Osteocyte (in vitro differentiated cells): ENCODE results near the gene ARHGAP12. TPM values are rescaled to one million over a fixed set of nuclear protein-coding genes. Genes with fewer than 3 reads are reported as not detected.

Experiments
- DNase-seq: peaks from one replicate; pipeline ENCODE4 v3.0.0; 2021; ENCODE audit warnings: mixed read lengths; ENCODE audit not compliant: unreplicated experiment; ENCODE audit errors: extremely low spot score
- H3K27ac Mint-ChIP-seq: one replicate; pipeline ENCODE4 v1.8.0; 2021; ENCODE audit warnings: mild to moderate bottlenecking, mixed read lengths; ENCODE audit not compliant: unreplicated experiment
- H3K27me3 Mint-ChIP-seq: one replicate; pipeline ENCODE4 v1.8.0; 2021; ENCODE audit warnings: mixed read lengths; ENCODE audit not compliant: unreplicated experiment
- H3K36me3 Mint-ChIP-seq: one replicate; pipeline ENCODE4 v1.8.0; 2021; ENCODE audit warnings: mixed read lengths; ENCODE audit not compliant: unreplicated experiment
- H3K4me1 Mint-ChIP-seq: one replicate; pipeline ENCODE4 v1.8.0; 2021; ENCODE audit warnings: mixed read lengths; ENCODE audit not compliant: unreplicated experiment
- H3K4me3 Mint-ChIP-seq: one replicate; pipeline ENCODE4 v1.8.0; 2021; ENCODE audit warnings: mild to moderate bottlenecking, moderate library complexity, mixed read lengths; ENCODE audit not compliant: unreplicated experiment
- H3K9me3 Mint-ChIP-seq: one replicate; pipeline ENCODE4 v1.8.0; 2021; ENCODE audit warnings: mixed read lengths; ENCODE audit not compliant: unreplicated experiment
- CTCF ChIP-seq: fragments of 200-600 bp; sonication (generic); IDR thresholded peaks from 2 replicates; pipeline ENCODE4 v1.5.0; 2021; ENCODE audit warnings: antibody characterized with exemption, mild to moderate bottlenecking, moderate library complexity
- total RNA-seq: library from RNA; stranded (reverse); gene quantifications from 2 replicates; pipeline ENCODE4 v1.2.1, GENCODE V29; 2021

Gene ARHGAP12
- total RNA-seq, 1 donor from 2014 or later = 18.8 TPM

DNA sequence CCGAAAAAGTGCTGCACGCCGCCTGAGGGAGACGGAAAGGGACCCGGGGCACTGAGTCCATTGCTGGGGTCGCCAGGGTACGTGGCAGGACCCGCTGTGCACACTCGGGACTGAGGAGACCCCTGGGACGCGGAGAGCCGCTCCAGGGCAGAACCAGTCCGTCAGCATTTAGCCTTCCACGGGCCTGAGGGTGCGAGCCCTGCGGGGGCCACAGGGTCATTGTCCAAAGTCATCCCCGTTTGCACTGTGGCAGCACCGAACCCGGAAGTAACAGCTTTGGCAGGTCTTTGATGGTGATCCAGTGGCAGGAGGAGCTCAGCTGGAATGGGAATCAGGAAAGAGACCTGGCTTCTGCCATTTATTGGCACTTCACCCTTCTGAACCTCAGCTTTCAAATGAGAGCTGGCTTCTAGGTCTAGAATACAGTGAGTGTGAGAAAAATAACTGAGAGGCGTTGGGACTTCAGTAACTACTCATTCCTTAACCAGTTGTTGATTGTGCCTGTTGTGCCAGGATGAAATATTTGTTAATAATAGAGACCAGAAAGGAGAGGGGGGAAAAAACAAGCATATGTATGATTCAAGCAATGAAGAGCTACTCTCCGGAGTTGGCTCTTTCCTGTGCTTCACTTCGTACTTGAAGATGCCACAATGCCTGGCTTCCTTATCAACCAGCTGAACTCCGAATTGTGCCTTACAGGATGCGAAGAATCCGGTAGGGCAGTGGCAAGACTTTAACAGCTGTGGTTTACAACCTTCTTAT lies 811 bp upstream of the ARHGAP12 start:
- DNase-seq = no peak
- H3K4me3 Mint-ChIP-seq = peak overlapping the region; percentile 92
- TF ChIP-seq CTCF = no peak
- peaks cover 28% of the 10 kb centered on the region for H3K4me1 Mint-ChIP-seq
- H3K27ac Mint-ChIP-seq = peak overlapping the region; percentile 96
- no peaks in the 10 kb centered on the region for H3K9me3 Mint-ChIP-seq
- H3K36me3 Mint-ChIP-seq = no peaks in the 10 kb centered on the region
- no peaks in the 10 kb centered on the region for H3K27me3 Mint-ChIP-seq

DNA sequence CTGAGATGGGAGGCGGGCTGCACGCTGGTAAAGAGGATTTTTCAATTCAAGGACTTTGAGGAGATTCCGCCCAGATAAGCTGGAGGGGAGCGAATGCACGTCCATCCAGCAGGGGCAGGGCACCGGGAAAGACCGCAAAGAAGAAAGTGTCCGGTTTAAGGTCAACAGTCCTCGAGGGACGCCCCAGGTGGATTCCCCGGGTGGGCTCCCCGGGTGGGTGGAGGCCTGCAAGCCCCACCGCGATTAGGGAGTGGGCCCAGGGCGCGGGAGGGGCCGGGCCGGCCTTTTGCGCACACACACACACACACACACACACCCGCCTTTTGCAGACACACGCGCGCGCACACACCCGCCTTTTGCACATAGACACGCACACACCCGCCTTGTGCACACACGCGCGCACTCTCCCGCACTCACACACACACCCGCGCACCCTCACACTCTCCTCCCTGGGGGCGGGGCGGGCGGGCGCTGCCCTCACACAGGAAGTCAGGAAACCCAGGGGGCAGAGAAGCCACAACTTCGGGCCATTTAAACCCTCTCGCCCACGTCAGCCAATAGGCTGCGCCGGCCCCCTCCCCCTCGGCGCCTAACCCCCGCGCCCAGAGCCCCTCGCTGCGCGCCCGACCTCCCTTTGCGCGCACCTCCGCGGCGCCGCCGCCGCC lies 615 bp downstream of the ARHGAP12 start:
- Mint-ChIP-seq H3K36me3 (no peaks in the 10 kb centered on the region), H3K9me3 (no peaks in the 10 kb centered on the region), H3K27me3 (no peaks in the 10 kb centered on the region), H3K4me3 (peak overlapping the region; percentile 86), H3K27ac (peak overlapping the region; percentile 89), H3K4me1 (peaks cover 28% of the 10 kb centered on the region)
- peak; percentile 42 for TF ChIP-seq CTCF
- no peak for DNase-seq

- H3K4me1 Mint-ChIP-seq = peaks cover 28% of the 10 kb centered on the region
- H3K27ac Mint-ChIP-seq = peak overlapping the region; percentile 89
- no peak for DNase-seq
- peaks cover 2% of the 10 kb centered on the region for H3K36me3 Mint-ChIP-seq
- peak overlapping the region; percentile 86 for H3K4me3 Mint-ChIP-seq
- H3K27me3 Mint-ChIP-seq = no peaks in the 10 kb centered on the region
- H3K9me3 Mint-ChIP-seq = no peaks in the 10 kb centered on the region
- no peak for TF ChIP-seq CTCF
These were observed 1.1 kb downstream of the ARHGAP12 start for GRCh38 chr10:31927565-31927883.

DNA sequence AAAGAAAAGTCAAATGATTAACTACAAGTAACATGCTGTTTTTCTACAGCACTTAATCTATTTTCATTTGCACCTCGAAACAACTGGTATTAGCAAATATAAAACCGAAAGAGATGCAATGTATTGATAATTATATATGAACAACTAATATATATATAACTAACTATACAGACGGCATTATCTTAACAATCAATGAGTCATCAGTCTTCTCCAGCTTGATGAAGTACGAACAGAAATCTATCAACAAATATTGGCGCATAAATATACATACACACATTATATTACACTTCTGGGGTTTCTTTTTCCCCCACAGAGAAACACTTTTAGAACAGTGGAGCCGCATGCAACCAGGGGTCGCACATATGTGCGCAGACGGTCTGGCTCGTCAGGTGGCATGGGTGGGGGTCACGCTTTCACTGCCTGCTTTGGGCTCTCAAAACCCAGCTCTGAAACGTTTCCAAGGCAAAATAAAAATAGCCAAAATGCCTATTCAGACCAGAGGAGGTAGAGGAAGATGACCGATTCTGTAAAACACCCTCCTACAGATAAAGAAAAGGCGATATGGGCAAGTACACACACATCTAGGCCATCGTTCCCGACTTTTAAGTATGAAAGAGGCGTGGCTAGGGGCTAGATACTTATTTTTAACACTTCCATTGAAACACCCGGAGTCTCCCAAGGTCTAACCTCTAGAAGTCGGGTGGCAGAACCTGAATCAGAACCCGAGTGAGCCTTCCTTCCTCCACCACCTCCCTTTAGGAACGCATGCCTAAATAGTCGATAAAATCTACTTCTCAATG lies 1.7 kb downstream of the ARHGAP12 start:
- peak overlapping the region; percentile 86 for H3K4me3 Mint-ChIP-seq
- no peak for TF ChIP-seq CTCF
- no peaks in the 10 kb centered on the region for H3K27me3 Mint-ChIP-seq
- DNase-seq = no peak
- peaks cover 31% of the 10 kb centered on the region for H3K4me1 Mint-ChIP-seq
- H3K27ac Mint-ChIP-seq = peak overlapping the region; percentile 89
- H3K36me3 Mint-ChIP-seq = peaks cover 2% of the 10 kb centered on the region
- H3K9me3 Mint-ChIP-seq = no peaks in the 10 kb centered on the region

DNA sequence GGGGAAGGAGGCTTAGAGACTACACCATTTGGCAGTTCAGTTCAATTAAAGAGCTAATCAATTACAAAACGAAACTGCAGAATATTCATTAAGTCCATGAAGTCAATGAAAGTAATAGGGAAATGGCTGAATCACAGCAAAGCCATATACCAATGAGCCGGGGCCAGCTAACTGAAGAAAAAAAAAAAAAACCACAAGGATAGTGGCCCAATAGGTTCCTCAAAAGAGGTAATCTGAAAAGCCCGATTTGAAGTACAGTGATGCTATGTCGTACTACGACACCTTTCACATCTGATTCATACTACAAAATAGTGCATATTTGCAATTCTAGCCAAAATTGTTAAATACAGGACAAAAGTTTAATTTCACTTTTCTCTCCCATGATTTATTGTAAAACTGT lies 2.5 kb downstream of the ARHGAP12 start:
- Mint-ChIP-seq H3K36me3 (peaks cover 2% of the 10 kb centered on the region), H3K9me3 (no peaks in the 10 kb centered on the region), H3K27me3 (no peaks in the 10 kb centered on the region), H3K4me1 (peaks cover 35% of the 10 kb centered on the region), H3K27ac (no peak overlapping the region), H3K4me3 (no peak overlapping the region)
- TF ChIP-seq CTCF = no peak
- no peak for DNase-seq
